Upper lobe of right lung (tissue), 1 donor: ENCODE data around the gene ZDHHC21. TPM values are rescaled to one million over a fixed set of nuclear protein-coding genes. Genes with fewer than 3 reads are reported as not detected.

ENCODE experiments used
- ATAC-seq: fragments of 200-7000 bp; cut with Tn5 transposase; one replicate; pipeline ENCODE4 v1.9.1; 2020; ENCODE audit warnings: mild to moderate bottlenecking, moderate library complexity
- DNase-seq: peaks from one replicate; pipeline ENCODE4 v3.0.0-alpha.2; 2020
- H3K27ac ChIP-seq: fragments of 200-600 bp; one replicate; pipeline ENCODE4 v1.8.0; 2022
- H3K27me3 ChIP-seq: fragments of 200-600 bp; one replicate; pipeline ENCODE4 v1.8.0; 2022; ENCODE audit warnings: mild to moderate bottlenecking
- H3K36me3 ChIP-seq: fragments of 200-600 bp; one replicate; pipeline ENCODE4 v1.8.0; 2022
- H3K4me1 ChIP-seq: fragments of 200-600 bp; one replicate; pipeline ENCODE4 v1.8.0; 2022
- H3K4me3 ChIP-seq: fragments of 200-600 bp; one replicate; pipeline ENCODE4 v1.8.0; 2022; ENCODE audit warnings: mild to moderate bottlenecking
- H3K9me3 ChIP-seq: fragments of 200-600 bp; one replicate; pipeline ENCODE4 v1.8.0; 2022
- CTCF ChIP-seq: fragments of 200-600 bp; IDR thresholded peaks from one replicate; pipeline ENCODE4 v1.8.0; 2022; ENCODE audit warnings: antibody characterized with exemption
- intact Hi-C: fragments of 100-400 bp; cut with DNase I; formaldehyde crosslinking; loops from one replicate; pipeline ENCODE4 v1.11.0; 2022
- total RNA-seq: library from RNA; stranded (reverse); fragmentation: NEBNext Ultra II Directional; extraction: Animal tissue kit (Norgen Biotek cat#: 25700); gene quantifications from one replicate; pipeline ENCODE4 v1.2.1, GENCODE V29; 2021
- donor health status: DM: no; HTN: yes; CAD: no; lungs with severe emphysema.

Gene ZDHHC21
- total RNA-seq, 1 donor from 2014 or later = 20.7 TPM

GRCh38 chr9:14723301-14723700, 30.1 kb upstream of the ZDHHC21 start:
- ATAC-seq (no peak), DNase-seq (no peak)
- no peaks in the 10 kb centered on the region for H3K27me3 ChIP-seq
- no peaks in the 10 kb centered on the region for H3K36me3 ChIP-seq
- no peaks in the 10 kb centered on the region for H3K4me1 ChIP-seq
- no peak overlapping the region for H3K27ac ChIP-seq
- no peak overlapping the region for H3K4me3 ChIP-seq
- no peaks in the 10 kb centered on the region for H3K9me3 ChIP-seq
- intact Hi-C loops = no loop called here
- no peak for TF ChIP-seq CTCF

- Histone ChIP-seq H3K27ac (no peak within 1 kb of the TSS), H3K4me1 (no peaks in the 10 kb centered on the region), H3K9me3 (no peaks in the 10 kb centered on the region), H3K27me3 (no peaks in the 10 kb centered on the region), H3K36me3 (no peaks in the 10 kb centered on the region), H3K4me3 (no peak within 1 kb of the TSS)
- no peak for TF ChIP-seq CTCF
- ATAC-seq = no peak
- intact Hi-C loops = no loop called here
- no peak for DNase-seq
These were observed 29.3 kb upstream of the ZDHHC21 start, which contains the start of gene CER1 for GRCh38 chr9:14722391-14723035. TSS of gene CER1 (minus strand) at chr9:14722733. CDS start at chr9:14722672, 61 bp downstream.

- H3K4me1 ChIP-seq = no peaks in the 10 kb centered on the region
- H3K27ac ChIP-seq = no peak overlapping the region
- intact Hi-C loops = no loop called here
- no peaks in the 10 kb centered on the region for H3K36me3 ChIP-seq
- no peak for TF ChIP-seq CTCF
- no peaks in the 10 kb centered on the region for H3K9me3 ChIP-seq
- no peak for DNase-seq
- H3K27me3 ChIP-seq = no peaks in the 10 kb centered on the region
- no peak overlapping the region for H3K4me3 ChIP-seq
- no peak for ATAC-seq
These were observed 26.1 kb upstream of the ZDHHC21 start for GRCh38 chr9:14719231-14719923.

GRCh38 chr9:14715102-14715501, 21.9 kb upstream of the ZDHHC21 start:
- Histone ChIP-seq H3K4me1 (no peaks in the 10 kb centered on the region), H3K9me3 (no peaks in the 10 kb centered on the region), H3K27ac (no peak overlapping the region), H3K4me3 (no peak overlapping the region), H3K27me3 (no peaks in the 10 kb centered on the region), H3K36me3 (no peaks in the 10 kb centered on the region)
- intact Hi-C loops = no loop called here
- TF ChIP-seq CTCF = no peak
- no peak for DNase-seq
- ATAC-seq = no peak

- no peak for TF ChIP-seq CTCF
- Histone ChIP-seq H3K36me3 (no peaks in the 10 kb centered on the region), H3K9me3 (no peaks in the 10 kb centered on the region), H3K4me1 (no peaks in the 10 kb centered on the region), H3K4me3 (no peak overlapping the region), H3K27me3 (no peaks in the 10 kb centered on the region), H3K27ac (no peak overlapping the region)
- intact Hi-C loops = no loop called here
- DNase-seq (no peak), ATAC-seq (no peak)
These were observed 20.0 kb upstream of the ZDHHC21 start for GRCh38 chr9:14713187-14713767.
